GM21367 (cell line): ENCODE measurements around the gene LBH.

ENCODE experiments used
- ATAC-seq: cut with Tn5 transposase; IDR thresholded peaks from one replicate; pipeline ENCODE4 v1.9.1; 2021; ENCODE audit not compliant: unreplicated experiment

The LBH gene

DNA sequence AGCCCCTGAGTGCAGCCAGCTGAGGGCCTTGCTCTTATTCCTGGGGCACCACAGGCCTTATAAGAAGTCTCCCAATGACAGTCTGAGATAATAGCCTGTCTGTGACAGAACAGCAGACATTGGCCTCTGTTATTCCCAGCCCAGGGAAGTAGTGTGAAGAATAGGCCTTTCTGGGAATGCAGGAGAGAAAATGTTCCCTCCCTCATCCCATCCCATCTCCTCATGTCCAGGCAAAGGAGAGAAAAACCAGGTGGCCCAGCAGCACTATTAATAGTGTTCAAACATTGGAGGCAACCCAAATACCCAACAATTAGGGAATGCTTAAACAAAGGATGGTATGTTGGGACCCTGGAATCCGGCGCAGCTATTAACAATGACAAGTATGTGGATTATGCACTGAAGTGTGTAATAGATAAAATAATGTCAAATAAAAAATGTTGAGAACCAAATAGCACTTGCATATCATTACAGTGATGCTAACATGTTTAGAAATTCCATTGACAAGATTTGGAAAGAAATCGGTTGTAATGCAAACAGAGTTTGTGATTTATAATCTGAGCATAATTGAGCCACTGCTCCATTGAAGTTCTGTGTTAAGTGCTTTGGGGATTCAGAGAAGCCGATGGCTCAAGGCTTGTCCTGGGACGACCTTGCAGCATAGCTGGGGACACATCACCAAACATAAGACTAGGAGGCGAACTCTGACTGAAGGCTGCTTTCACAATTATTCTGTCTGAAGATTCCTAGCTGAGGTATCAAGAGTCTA, 69.3 kb downstream of the LBH start:
- no peak for ATAC-seq

DNA sequence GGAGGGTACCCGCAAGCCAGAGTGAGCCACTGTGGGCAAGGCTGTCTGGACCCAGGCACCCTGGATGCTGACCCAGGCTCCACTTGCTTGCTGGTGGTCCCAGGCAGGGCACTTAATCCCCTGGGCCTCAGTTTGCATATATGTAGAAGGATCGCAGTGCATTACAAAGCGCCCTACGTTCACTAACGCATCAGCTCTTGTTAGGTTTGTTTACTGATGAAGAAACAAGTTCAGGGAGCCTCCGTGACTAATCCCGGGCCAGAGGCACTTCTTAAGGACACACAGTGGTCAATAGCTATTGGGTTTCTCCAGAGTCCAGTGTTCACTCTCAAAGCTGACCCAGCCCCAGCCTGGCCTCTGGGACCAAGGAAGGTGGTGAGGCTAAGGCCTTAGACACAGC, 70.2 kb downstream of the LBH start:
- no peak for ATAC-seq

DNA sequence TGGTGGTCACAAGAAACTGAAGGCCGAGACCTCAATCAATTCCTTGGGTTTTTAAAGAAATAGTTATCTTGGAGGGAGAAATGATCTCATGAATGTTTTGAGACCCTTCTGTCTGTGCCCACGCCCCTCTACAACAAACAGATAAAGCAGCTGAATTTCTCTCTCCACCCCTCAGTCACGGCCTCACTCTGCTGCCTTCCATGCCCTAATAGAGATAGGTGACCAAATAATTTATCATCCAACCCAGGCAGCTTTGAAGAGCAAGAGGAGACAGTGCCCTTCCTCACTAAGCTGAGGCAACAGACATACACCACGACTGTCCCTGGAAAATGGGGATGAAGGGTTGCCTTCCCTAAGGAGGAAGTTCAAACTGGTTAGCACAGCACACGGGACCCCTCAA, 71.2 kb downstream of the LBH start:
- ATAC-seq: no peak

DNA sequence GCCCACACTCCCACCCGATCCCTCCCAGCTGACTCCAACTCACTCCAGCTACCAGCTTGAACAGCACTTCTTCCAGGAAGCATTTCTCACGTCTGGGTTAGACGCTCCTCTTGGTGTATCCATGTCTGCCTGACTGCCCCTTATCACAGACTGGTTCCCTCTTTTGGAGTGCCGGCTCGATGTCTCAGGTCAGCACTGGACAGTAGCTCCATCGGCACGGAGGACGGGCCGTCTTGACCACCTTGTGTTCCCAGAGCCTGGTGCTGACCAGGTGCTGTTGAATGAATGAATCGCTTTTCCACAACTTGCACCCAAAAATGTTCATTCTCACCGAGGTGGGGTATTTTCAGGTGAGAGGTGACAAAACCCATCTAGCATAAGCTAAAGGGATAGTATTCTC, 71.8 kb downstream of the LBH start:
- ATAC-seq: no peak

DNA sequence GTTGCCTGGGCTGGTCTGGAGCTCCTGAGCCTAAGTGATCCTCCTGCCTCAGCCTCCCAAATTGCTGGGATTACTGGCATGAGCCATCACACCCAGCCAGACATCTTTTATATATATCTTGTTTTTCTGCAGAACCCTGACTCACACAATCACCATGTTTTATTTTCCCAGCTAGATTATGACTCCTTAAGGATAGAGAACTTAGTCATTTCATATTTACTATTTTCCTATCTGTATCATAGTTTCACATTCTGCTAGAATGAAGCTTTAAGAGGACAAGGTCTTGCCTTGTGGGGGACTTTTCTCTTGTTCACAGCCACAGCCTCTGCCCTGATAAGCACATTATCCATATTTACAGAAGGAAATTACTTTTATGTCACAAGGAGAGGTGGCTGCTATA, 73.9 kb downstream of the LBH start:
- ATAC-seq: no peak

GRCh38 chr2:30306522-30306921, 75.2 kb downstream of the LBH start:
- no peak for ATAC-seq

- no peak for ATAC-seq
Observed at GRCh38 chr2:30308280-30308679, 76.9 kb downstream of the LBH start.
